ENCODE results near the gene ANKRD12.

DNA sequence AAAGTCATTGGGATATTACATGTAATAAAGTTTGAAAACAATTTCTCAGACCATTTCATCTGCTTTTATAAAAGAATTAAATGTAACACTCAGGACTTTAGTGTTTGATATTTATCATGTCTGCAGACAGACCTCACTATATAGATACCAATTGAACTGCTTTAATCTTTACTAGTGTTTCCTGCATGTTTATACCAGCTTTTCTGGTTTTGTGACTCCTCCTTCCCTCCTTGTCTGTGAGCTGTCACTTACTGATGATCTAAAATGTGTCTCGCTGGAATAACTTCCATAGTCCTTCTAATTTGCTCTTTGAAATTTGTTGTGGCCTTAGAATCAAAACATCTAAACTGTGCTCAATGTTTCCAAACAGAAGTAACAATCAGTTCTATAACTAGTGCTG is 126.7 kb downstream of the ANKRD12 start:
- TF ChIP-seq, protein P1, sequence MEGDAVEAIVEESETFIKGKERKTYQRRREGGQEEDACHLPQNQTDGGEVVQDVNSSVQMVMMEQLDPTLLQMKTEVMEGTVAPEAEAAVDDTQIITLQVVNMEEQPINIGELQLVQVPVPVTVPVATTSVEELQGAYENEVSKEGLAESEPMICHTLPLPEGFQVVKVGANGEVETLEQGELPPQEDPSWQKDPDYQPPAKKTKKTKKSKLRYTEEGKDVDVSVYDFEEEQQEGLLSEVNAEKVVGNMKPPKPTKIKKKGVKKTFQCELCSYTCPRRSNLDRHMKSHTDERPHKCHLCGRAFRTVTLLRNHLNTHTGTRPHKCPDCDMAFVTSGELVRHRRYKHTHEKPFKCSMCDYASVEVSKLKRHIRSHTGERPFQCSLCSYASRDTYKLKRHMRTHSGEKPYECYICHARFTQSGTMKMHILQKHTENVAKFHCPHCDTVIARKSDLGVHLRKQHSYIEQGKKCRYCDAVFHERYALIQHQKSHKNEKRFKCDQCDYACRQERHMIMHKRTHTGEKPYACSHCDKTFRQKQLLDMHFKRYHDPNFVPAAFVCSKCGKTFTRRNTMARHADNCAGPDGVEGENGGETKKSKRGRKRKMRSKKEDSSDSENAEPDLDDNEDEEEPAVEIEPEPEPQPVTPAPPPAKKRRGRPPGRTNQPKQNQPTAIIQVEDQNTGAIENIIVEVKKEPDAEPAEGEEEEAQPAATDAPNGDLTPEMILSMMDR (IDR thresholded peaks at IDR 0.05; ENCODE audit: low read depth, low read length, poor library complexity, severe bottlenecking): no peak
- TF ChIP-seq EZH2phosphoT487 (IDR thresholded peaks at IDR 0.05; ENCODE audit: borderline replicate concordance, low read length): no peak

Data from DOHH2 (cell line).